ENCODE measurements around the gene SLC22A12.

DNA sequence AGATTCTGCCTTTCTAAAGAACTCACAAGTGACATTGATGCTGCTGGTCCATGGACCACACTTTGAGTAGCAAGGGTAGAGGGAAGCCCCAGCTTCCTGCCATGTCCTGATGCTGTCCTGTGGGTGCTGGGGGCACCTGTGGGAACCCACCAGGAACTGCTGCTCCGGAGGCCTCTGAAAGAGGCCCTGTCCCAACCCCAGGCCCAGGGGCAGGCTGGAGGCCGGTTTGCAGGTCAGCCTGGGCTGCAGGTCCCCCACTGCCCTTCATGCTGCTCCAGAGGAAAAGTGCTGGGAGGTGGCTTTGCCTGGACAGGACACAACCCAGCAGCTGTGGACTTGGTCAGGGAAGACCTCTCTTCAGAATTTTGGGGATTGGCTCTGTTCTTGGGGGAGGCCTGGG, 44.8 kb upstream of the SLC22A12 start:
- no peak for TF ChIP-seq EGR1 (IDR thresholded peaks at IDR 0.05; ENCODE audit: borderline replicate concordance, low read depth, low read length)
- TF ChIP-seq, protein P1, sequence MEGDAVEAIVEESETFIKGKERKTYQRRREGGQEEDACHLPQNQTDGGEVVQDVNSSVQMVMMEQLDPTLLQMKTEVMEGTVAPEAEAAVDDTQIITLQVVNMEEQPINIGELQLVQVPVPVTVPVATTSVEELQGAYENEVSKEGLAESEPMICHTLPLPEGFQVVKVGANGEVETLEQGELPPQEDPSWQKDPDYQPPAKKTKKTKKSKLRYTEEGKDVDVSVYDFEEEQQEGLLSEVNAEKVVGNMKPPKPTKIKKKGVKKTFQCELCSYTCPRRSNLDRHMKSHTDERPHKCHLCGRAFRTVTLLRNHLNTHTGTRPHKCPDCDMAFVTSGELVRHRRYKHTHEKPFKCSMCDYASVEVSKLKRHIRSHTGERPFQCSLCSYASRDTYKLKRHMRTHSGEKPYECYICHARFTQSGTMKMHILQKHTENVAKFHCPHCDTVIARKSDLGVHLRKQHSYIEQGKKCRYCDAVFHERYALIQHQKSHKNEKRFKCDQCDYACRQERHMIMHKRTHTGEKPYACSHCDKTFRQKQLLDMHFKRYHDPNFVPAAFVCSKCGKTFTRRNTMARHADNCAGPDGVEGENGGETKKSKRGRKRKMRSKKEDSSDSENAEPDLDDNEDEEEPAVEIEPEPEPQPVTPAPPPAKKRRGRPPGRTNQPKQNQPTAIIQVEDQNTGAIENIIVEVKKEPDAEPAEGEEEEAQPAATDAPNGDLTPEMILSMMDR (IDR thresholded peaks at IDR 0.05; ENCODE audit: control extremely low read depth in 1 of 3, insufficient read depth in 1 of 3, low read depth in 1 of 3, low read length in 3 of 3) = no peak
- no peak for TF ChIP-seq POLR2AphosphoS5 (IDR thresholded peaks at IDR 0.05; ENCODE audit: low read depth, low read length)
- TF ChIP-seq, protein P2, sequence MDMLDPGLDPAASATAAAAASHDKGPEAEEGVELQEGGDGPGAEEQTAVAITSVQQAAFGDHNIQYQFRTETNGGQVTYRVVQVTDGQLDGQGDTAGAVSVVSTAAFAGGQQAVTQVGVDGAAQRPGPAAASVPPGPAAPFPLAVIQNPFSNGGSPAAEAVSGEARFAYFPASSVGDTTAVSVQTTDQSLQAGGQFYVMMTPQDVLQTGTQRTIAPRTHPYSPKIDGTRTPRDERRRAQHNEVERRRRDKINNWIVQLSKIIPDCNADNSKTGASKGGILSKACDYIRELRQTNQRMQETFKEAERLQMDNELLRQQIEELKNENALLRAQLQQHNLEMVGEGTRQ (IDR thresholded peaks at IDR 0.05; ENCODE audit: low read length) = no peak
- TF ChIP-seq RAD21 (IDR thresholded peaks at IDR 0.05 in 1 of 2, conservative IDR thresholded peaks at IDR 0.05 in 1 of 2; ENCODE audit: low read depth in 2 of 2, low read length in 2 of 2) = no peak
- TF ChIP-seq TAF7 (optimal IDR thresholded peaks at IDR 0.05; ENCODE audit: borderline replicate concordance, low read depth, low read length) = no peak

Measured in H1 (cell line).